Chondrocyte (in vitro differentiated cells): ENCODE data around the gene LZTS3. TPM values are rescaled to one million over a fixed set of nuclear protein-coding genes. Genes with fewer than 3 reads are reported as not detected.

Experiments used
- DNase-seq: peaks from one replicate; pipeline ENCODE4 v3.0.0; 2021; ENCODE audit warnings: mixed read lengths, low spot score
- H3K27ac Mint-ChIP-seq: one replicate; pipeline ENCODE4 v1.8.0; 2021; ENCODE audit warnings: mild to moderate bottlenecking, moderate library complexity, mixed read lengths; ENCODE audit not compliant: unreplicated experiment
- H3K27me3 Mint-ChIP-seq: 2 replicates; pipeline ENCODE4 v1.8.0; 2021; ENCODE audit warnings: low read depth, mixed read lengths
- H3K36me3 Mint-ChIP-seq: 2 replicates; pipeline ENCODE4 v1.8.0; 2021; ENCODE audit warnings: low read depth, mixed read lengths
- H3K4me1 Mint-ChIP-seq: 2 replicates; pipeline ENCODE4 v1.8.0; 2021; ENCODE audit warnings: low read depth, mild to moderate bottlenecking, mixed read lengths
- H3K4me3 Mint-ChIP-seq: one replicate; pipeline ENCODE4 v1.8.0; 2021; ENCODE audit warnings: mild to moderate bottlenecking, moderate library complexity, mixed read lengths; ENCODE audit not compliant: unreplicated experiment
- H3K9me3 Mint-ChIP-seq: 2 replicates; pipeline ENCODE4 v1.8.0; 2021; ENCODE audit warnings: low read depth, mixed read lengths
- total RNA-seq: library from RNA; stranded (reverse); gene quantifications from 3 replicates; pipeline ENCODE4 v1.2.1, GENCODE V29; 2021
- TF ChIP-seq, protein P1 (sequence below): fragments of 200-600 bp; sonication (generic); IDR thresholded peaks from 2 replicates; pipeline ENCODE4 v1.5.0; 2021; ENCODE audit warnings: antibody characterized with exemption, mild to moderate bottlenecking, moderate library complexity

LZTS3 gene
- total RNA-seq, 1 donor from 2014 or later, result 8.1 TPM

DNA sequence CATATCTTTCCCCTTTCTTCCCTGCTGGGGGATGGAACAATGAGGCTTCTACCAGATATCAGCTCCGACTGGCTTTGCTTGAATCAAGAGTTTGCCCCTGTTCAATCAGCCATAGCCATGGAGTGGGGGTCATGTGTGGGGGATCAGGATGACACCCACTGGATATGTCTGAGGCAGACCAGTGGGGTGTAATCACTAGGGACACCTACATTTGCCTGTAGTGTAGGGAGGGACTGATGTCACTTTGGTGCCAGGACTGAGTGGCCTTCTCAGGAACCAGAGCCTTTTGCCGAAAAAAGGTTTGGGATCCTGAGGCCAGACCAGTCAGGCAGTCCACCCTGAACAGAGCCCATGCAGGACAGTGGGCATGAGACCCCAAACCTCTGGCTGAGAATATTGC, 37.0 kb upstream of the LZTS3 start:
- TF ChIP-seq, protein P1, sequence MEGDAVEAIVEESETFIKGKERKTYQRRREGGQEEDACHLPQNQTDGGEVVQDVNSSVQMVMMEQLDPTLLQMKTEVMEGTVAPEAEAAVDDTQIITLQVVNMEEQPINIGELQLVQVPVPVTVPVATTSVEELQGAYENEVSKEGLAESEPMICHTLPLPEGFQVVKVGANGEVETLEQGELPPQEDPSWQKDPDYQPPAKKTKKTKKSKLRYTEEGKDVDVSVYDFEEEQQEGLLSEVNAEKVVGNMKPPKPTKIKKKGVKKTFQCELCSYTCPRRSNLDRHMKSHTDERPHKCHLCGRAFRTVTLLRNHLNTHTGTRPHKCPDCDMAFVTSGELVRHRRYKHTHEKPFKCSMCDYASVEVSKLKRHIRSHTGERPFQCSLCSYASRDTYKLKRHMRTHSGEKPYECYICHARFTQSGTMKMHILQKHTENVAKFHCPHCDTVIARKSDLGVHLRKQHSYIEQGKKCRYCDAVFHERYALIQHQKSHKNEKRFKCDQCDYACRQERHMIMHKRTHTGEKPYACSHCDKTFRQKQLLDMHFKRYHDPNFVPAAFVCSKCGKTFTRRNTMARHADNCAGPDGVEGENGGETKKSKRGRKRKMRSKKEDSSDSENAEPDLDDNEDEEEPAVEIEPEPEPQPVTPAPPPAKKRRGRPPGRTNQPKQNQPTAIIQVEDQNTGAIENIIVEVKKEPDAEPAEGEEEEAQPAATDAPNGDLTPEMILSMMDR, result no peak
- Mint-ChIP-seq H3K4me3 (peak overlapping the region; percentile 90), H3K27ac (no peak overlapping the region), H3K9me3 (no peaks in the 10 kb centered on the region), H3K4me1 (peaks cover 16% of the 10 kb centered on the region), H3K27me3 (no peaks in the 10 kb centered on the region), H3K36me3 (peaks cover 2% of the 10 kb centered on the region)
- DNase-seq, result no peak

DNA sequence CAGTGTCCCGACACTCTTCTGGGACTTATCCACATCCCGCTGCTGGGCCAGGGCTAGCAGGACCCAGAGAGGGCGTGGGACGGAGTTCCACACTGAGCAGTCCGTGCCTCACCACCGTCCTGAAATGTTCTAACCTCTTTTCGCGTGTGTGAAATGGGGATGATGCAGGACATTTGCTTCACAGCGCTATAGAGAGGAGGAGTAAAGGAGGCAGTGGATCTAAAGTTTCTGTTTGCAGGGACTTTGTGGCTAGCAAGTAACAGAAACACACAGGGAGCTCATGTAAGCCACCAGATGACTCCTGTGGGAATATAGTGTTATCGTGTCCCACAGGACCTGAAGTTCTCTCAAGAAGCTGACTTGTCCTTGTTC, 36.6 kb upstream of the LZTS3 start:
- Mint-ChIP-seq H3K36me3 (peaks cover 2% of the 10 kb centered on the region), H3K27ac (peak overlapping the region; percentile 93)

DNA sequence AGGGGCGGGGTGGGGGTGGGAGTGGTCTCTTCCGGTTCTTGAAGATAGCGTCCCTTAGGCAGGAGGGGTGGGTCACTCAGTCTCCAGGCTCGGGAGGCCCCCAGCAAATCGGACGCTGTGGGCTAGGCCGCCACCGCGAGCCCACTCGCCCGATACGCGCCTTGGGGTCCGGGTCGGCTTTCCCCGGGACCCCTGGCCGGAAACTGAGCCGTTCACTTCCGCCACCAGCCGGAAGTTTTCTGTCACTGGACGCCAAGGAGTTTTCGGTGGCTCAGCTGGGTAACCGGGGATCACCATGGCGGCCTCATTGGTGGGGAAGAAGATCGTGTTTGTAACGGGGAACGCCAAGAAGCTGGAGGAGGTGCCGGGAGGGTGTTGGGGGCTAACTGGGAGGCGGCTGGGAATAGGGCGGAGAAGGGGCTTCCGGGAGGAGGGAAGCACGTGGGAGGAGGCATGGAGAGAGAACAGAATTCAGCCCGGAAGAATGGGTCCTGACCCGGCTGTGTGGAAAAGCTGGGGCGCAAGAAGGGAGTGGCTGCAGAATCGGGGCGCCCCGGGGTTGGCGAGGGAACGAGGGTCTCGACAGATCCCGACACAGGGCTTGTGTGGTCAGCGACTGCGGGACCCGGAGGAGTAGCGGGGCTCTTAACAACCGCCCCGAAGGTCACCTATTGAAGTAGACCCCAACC, 36.1 kb upstream of the LZTS3 start, which contains the start of gene ITPA:
TSS of gene ITPA (plus strand) at position 242 of the 689 bp plus-strand sequence. CDS start at position 296, 54 bp downstream.
- Mint-ChIP-seq H3K4me3 (peak within 1 kb of the TSS; percentile 90), H3K4me1 (peaks cover 19% of the 10 kb centered on the region), H3K27me3 (no peaks in the 10 kb centered on the region), H3K27ac (peak within 1 kb of the TSS; percentile 93), H3K36me3 (peaks cover 2% of the 10 kb centered on the region), H3K9me3 (no peaks in the 10 kb centered on the region)
- DNase-seq, result no peak
- TF ChIP-seq, protein P1, result no peak

More for the DNA sequence above, 36.6 kb upstream of the LZTS3 start:
- DNase-seq, result no peak
- peak overlapping the region; percentile 90 for H3K4me3 Mint-ChIP-seq
- H3K4me1 Mint-ChIP-seq, result peaks cover 16% of the 10 kb centered on the region
- H3K9me3 Mint-ChIP-seq, result no peaks in the 10 kb centered on the region
- H3K27me3 Mint-ChIP-seq, result no peaks in the 10 kb centered on the region
- TF ChIP-seq, protein P1, result no peak

DNA sequence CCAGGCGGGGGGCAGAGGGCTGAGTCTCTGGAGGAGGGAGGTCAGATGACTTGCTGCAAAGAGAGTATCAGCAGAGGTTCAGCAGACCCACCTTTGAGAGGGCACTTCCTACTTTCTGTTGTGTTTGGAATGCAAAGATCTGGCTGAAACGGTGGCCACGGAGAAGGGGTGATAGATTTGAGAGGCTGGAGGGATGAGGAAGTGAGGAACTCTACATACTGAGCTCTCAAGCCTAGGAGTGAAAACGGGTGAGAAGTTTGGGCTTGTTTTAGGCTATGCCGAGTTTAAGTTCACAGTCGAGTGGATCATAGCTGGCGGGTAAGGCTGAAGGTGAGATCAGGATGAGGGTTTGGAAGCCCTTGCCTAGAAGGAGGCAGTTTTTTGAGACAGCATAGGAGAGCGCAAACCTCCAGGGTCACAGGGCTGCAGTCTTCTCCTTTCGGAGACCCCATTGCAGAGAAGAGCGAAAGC, 35.5 kb upstream of the LZTS3 start:
- no peak for DNase-seq
- H3K27ac Mint-ChIP-seq, result peak overlapping the region; percentile 91
- TF ChIP-seq, protein P1, result no peak
- peaks cover 19% of the 10 kb centered on the region for H3K4me1 Mint-ChIP-seq
- no peaks in the 10 kb centered on the region for H3K27me3 Mint-ChIP-seq
- H3K36me3 Mint-ChIP-seq, result peaks cover 2% of the 10 kb centered on the region
- peak overlapping the region; percentile 90 for H3K4me3 Mint-ChIP-seq
- no peaks in the 10 kb centered on the region for H3K9me3 Mint-ChIP-seq

DNA sequence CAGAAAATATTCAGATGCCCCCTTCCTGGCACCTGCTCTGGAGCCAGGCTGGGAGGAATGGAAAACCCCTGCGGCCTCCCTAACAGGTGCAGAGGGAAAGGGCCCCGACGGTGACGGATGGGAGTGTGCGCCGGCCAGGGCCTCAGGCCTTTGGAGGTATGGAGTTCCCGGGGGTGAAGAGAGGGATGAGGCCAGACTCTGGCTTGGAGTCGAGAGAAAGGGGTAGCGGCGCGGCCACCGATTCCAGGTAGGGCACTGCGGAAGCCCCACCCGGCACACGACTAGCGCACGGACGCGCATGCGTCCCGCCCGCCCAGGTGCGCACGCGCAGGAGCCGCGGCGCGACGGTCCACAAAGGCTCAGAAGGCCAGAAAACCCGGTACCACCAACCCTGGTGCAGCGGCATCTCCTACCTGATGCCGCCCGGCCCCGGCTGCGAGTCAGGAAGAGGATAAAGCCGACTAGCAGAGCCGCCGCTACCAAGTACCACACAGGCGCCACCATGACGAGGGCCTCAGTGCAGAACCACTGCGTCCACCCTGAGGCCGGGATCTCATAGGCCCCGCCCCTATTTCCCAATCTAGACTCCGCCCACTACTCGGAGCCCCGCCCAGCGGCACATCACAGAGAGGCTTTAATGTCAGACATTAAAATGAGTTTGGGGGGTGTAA, 30.9 kb upstream of the LZTS3 start, which contains the start of gene DDRGK1:
TSS of gene DDRGK1 (minus strand) at position 559 of the 671 bp plus-strand sequence. CDS start at position 504, 55 bp downstream.
- Mint-ChIP-seq H3K36me3 (peaks cover 14% of the 10 kb centered on the region), H3K27me3 (no peaks in the 10 kb centered on the region), H3K9me3 (no peaks in the 10 kb centered on the region), H3K4me3 (peak within 1 kb of the TSS; percentile 95), H3K27ac (peak within 1 kb of the TSS; percentile 95), H3K4me1 (peaks cover 21% of the 10 kb centered on the region)
- no peak for DNase-seq
- TF ChIP-seq, protein P1, result no peak
